ENCODE data around the gene UEVLD.

UEVLD gene

DNA sequence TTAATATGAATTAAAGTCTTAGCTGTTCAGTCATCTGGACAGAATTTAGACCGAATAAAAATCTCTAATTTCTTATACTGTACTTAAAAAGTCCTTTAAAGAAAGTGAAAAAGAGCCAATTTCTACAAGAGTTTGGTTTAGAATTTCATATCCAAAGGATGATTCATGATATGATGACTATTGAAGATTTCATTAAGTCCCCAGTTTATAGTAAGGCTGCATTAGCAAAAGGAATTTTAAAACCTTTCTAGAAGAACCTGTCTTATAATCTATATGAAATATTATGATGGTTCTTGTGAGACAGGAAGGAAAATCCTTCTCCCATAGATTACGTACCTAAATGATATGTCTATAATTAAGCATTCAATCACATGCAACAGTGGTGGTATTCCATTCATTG is 96.6 kb downstream of the UEVLD start:
- Histone ChIP-seq H2AFZ (ENCODE audit: low read length) (no peak overlapping the region), H4K20me1 (ENCODE audit: insufficient read depth, low read length) (no peaks in the 10 kb centered on the region; the same call in 1 of the 2 replicates), H3K36me3 (replicated peaks; ENCODE audit: insufficient read depth, low read length) (peaks cover 4% of the 10 kb centered on the region; the same call in 1 of the 2 replicates), H3K4me1 (ENCODE audit: low read length) (peaks cover 22% of the 10 kb centered on the region), H3K27me3 (replicated peaks; ENCODE audit: insufficient read depth, low read length) (no peaks in the 10 kb centered on the region), H3K4me3 (ENCODE audit: low read length) (no peak overlapping the region), H3K4me2 (ENCODE audit: low read depth, low read length) (no peak overlapping the region), H3K9me2 (replicated peaks; ENCODE audit: insufficient read depth, low read length) (no peaks in the 10 kb centered on the region), H3K27ac (ENCODE audit: low read length) (no peak overlapping the region), H3K79me2 (ENCODE audit: low read length) (no peaks in the 10 kb centered on the region), H3K9ac (ENCODE audit: low read length) (no peak overlapping the region), H3K9me3 (replicated peaks; ENCODE audit: insufficient read depth, low read length) (no peaks in the 10 kb centered on the region), H3F3A (ENCODE audit: insufficient read depth, low read length) (no peaks in the 10 kb centered on the region)
- TF ChIP-seq EZH2 (optimal IDR thresholded peaks at IDR 0.05; ENCODE audit: low read depth, low read length) (no peak), EZH2phosphoT487 (IDR thresholded peaks at IDR 0.05; ENCODE audit: low read length) (no peak)
- TF ChIP-seq, protein P1, sequence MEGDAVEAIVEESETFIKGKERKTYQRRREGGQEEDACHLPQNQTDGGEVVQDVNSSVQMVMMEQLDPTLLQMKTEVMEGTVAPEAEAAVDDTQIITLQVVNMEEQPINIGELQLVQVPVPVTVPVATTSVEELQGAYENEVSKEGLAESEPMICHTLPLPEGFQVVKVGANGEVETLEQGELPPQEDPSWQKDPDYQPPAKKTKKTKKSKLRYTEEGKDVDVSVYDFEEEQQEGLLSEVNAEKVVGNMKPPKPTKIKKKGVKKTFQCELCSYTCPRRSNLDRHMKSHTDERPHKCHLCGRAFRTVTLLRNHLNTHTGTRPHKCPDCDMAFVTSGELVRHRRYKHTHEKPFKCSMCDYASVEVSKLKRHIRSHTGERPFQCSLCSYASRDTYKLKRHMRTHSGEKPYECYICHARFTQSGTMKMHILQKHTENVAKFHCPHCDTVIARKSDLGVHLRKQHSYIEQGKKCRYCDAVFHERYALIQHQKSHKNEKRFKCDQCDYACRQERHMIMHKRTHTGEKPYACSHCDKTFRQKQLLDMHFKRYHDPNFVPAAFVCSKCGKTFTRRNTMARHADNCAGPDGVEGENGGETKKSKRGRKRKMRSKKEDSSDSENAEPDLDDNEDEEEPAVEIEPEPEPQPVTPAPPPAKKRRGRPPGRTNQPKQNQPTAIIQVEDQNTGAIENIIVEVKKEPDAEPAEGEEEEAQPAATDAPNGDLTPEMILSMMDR (IDR thresholded peaks at IDR 0.05; ENCODE audit: low read length), result no peak
- no peak for DNase-seq

DNA sequence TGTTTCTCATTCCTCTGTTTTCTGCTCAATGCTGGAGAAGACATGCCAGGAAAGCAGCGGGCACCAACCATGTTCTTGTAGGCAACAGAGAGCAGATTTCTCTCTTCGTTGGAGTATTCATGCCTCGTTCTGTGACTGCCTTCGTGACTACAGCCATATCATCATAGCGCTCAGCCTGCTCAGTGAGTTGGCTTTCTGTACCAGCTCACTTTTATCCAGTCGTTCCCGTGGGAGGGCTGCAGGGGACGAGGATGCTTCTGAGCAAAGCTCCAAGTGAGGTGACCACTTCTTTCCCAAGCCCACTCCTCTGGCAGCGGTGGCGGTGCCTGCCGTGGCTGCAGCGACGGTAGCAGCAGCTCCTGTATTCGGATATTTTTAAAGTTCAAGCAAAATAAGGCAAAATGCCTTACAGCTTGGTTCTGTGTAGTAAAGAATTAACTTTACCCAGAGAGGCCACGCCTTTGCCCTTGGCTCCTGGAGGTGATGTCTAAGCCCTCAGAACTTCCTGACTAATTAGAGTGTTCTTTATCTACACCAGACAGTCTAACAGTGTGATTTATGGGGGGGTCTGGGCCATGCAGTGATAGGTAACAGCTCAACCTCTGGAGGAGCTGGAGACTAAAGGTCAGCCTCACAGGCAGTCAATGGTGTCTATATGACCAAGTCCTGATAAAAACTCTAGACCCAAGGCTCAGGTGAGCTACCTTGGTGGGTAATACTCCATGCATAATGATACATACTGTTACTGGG is 97.6 kb downstream of the UEVLD start:
- Histone ChIP-seq H3K36me3 (replicated peaks; ENCODE audit: insufficient read depth, low read length) (0 out of 2 replicates have a peak, but pooled peaks cover 4% of the 10 kb centered on the region), H3K4me2 (ENCODE audit: low read depth, low read length) (0 out of 2 replicates have a peak overlapping the region, but pooled peaks have one; percentile 0), H3K4me1 (ENCODE audit: low read length) (peaks cover 22% of the 10 kb centered on the region), H3K9ac (ENCODE audit: low read length) (no peak overlapping the region), H4K20me1 (ENCODE audit: insufficient read depth, low read length) (no peaks in the 10 kb centered on the region; the same call in 1 of the 2 replicates), H2AFZ (ENCODE audit: low read length) (no peak overlapping the region), H3F3A (ENCODE audit: insufficient read depth, low read length) (no peaks in the 10 kb centered on the region), H3K79me2 (ENCODE audit: low read length) (no peaks in the 10 kb centered on the region), H3K9me3 (replicated peaks; ENCODE audit: insufficient read depth, low read length) (no peaks in the 10 kb centered on the region), H3K27me3 (replicated peaks; ENCODE audit: insufficient read depth, low read length) (no peaks in the 10 kb centered on the region), H3K27ac (ENCODE audit: low read length) (no peak overlapping the region), H3K4me3 (ENCODE audit: low read length) (no peak overlapping the region), H3K9me2 (replicated peaks; ENCODE audit: insufficient read depth, low read length) (no peaks in the 10 kb centered on the region)
- no peak for DNase-seq
- TF ChIP-seq, protein P1 (IDR thresholded peaks at IDR 0.05; ENCODE audit: low read length), result no peak
- TF ChIP-seq EZH2phosphoT487 (IDR thresholded peaks at IDR 0.05; ENCODE audit: low read length) (no peak), EZH2 (optimal IDR thresholded peaks at IDR 0.05; ENCODE audit: low read depth, low read length) (no peak)

DNA sequence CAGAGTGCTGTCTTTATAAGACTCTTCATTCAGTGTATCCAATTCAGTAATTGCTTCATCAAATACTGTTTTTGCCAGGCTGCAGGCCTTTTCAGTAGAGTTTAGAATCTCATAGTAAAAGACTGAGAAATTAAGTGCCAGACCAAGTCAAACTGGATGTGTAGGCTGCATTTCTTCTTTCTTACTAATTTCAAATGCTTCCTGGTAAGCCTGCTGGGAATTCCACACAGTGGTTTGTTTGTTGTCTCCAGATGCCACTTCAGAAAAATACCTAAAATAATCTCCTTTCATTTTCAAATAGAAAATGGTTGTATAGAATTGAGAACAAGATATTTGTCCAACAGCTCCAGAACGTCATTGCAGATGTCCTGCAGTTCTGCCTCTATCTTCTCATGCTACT is 98.2 kb downstream of the UEVLD start:
- no peak for DNase-seq
- TF ChIP-seq EZH2phosphoT487 (IDR thresholded peaks at IDR 0.05; ENCODE audit: low read length) (no peak), EZH2 (optimal IDR thresholded peaks at IDR 0.05; ENCODE audit: low read depth, low read length) (no peak)
- TF ChIP-seq, protein P1 (IDR thresholded peaks at IDR 0.05; ENCODE audit: low read length), result no peak

More for the DNA sequence above, 98.2 kb downstream of the UEVLD start:
- no peak overlapping the region for H3K27ac ChIP-seq (ENCODE audit: low read length)
- H3K79me2 ChIP-seq (ENCODE audit: low read length), result no peaks in the 10 kb centered on the region
- no peaks in the 10 kb centered on the region for H3K9me3 ChIP-seq (replicated peaks; ENCODE audit: insufficient read depth, low read length)
- H3K27me3 ChIP-seq (replicated peaks; ENCODE audit: insufficient read depth, low read length), result no peaks in the 10 kb centered on the region
- H3K4me3 ChIP-seq (ENCODE audit: low read length), result no peak overlapping the region
- peaks cover 22% of the 10 kb centered on the region for H3K4me1 ChIP-seq (ENCODE audit: low read length)
- no peak overlapping the region for H2AFZ ChIP-seq (ENCODE audit: low read length)
- no peaks in the 10 kb centered on the region for H3F3A ChIP-seq (ENCODE audit: insufficient read depth, low read length)
- H3K36me3 ChIP-seq (replicated peaks; ENCODE audit: insufficient read depth, low read length), result 0 out of 2 replicates have a peak, but pooled peaks cover 4% of the 10 kb centered on the region
- H3K9ac ChIP-seq (ENCODE audit: low read length), result no peak overlapping the region
- no peaks in the 10 kb centered on the region; the same call in 1 of the 2 replicates for H4K20me1 ChIP-seq (ENCODE audit: insufficient read depth, low read length)
- no peak overlapping the region for H3K4me2 ChIP-seq (ENCODE audit: low read depth, low read length)
- no peaks in the 10 kb centered on the region for H3K9me2 ChIP-seq (replicated peaks; ENCODE audit: insufficient read depth, low read length)
